ENCODE measurements around the gene GLDN. TPM values are rescaled to one million over a fixed set of nuclear protein-coding genes. Genes with fewer than 3 reads are reported as not detected.
A peak's percentile ranks its signal among the peaks of the same experiment; 100 is the strongest.

GLDN gene
- total and polyA plus RNA-seq, 10 of the 15 experiments (the other 5 are each of a cell fraction or from before 2014, with no cell fraction given) = 0.13 TPM; not detected in 9

- peaks cover 0 to 5% of the 10 kb centered on the region in 2 experiments for H3K27me3 ChIP-seq (replicated peaks in 1 of 2; ENCODE audit: control insufficient read depth in 2 of 2, insufficient read depth in 2 of 2, low read length in 1 of 2)
- H3K4me3 ChIP-seq = no peak overlapping the region
- H3K9me3 ChIP-seq (replicated peaks; ENCODE audit: control insufficient read depth, insufficient read depth, low read length) = no peaks in the 10 kb centered on the region
- H2AFZ ChIP-seq (ENCODE audit: control insufficient read depth, low read depth, low read length) = no peak overlapping the region
- POLR2A ChIA-PET = no interaction called here
- peak; percentile 65 for ATAC-seq
- RAD21 ChIA-PET (ENCODE audit: unreplicated experiment) = interaction anchor here (0.7 to 1.5 kb wide), 4 partner anchors 77 to 611 kb away, joined by 3 to 5 read pairs (median 3); no protein-coding TSS in a partner anchor
- no peak for FAIRE-seq
- WGBS (ENCODE audit: insufficient coverage, insufficient replicate concordance, low lambda C conversion rate, missing lambda C conversion rate) = 44% methylated on average over 2 of the region's 2 CpGs
- TF ChIP-seq RAD51 (IDR thresholded peaks at IDR 0.05) (no peak), SPI1 (IDR thresholded peaks at IDR 0.05; ENCODE audit: borderline replicate concordance, insufficient read depth, low read depth, low read length) (peak; percentile 55; the same call in 1 of the 2 replicates)
- DNase-seq (ENCODE audit: low read depth, low spot score) = peak; percentile 15
- H3K4me2 ChIP-seq (ENCODE audit: control insufficient read depth, insufficient read depth) = no peak overlapping the region
- CTCF ChIA-PET = interaction anchor here (0.7 to 8.2 kb wide), 6 partner anchors 17 to 531 kb away, joined by 4 to 43 read pairs (median 6); no protein-coding TSS in a partner anchor
- H3K4me1 ChIP-seq (ENCODE audit: control insufficient read depth, insufficient read depth, low read length) = no peaks in the 10 kb centered on the region
- intact Hi-C loops (cut with micrococcal nuclease; ENCODE audit: unreplicated experiment) (no loop called here), in situ Hi-C loops (cut with MboI) (no loop called here)
- no peaks in the 10 kb centered on the region for H3K79me2 ChIP-seq (ENCODE audit: control insufficient read depth, insufficient read depth, low read length)
- no peaks in the 10 kb centered on the region; the same call in 1 of the 2 replicates for H4K20me1 ChIP-seq (ENCODE audit: control insufficient read depth, insufficient read depth)
- no peaks in the 10 kb centered on the region for H3K36me3 ChIP-seq (ENCODE audit: control insufficient read depth in 2 of 2, insufficient read depth in 2 of 2, low read length in 1 of 2)
- H3K9ac ChIP-seq (ENCODE audit: control insufficient read depth, insufficient read depth, low read length) = no peak overlapping the region
- SMC1A ChIA-PET (ENCODE audit: uncharacterized antibody, unreplicated experiment) = interaction anchor here (6.2 kb wide), 1 partner anchor 21 kb away, joined by 31 read pairs; no protein-coding TSS in a partner anchor
- no peak overlapping the region for H3K27ac ChIP-seq (ENCODE audit: control insufficient read depth, insufficient read depth)
- BruUV-seq (replicated peaks) = no TSS peak
Observed at GRCh38 chr15:51303462-51303980, 37.9 kb upstream of the GLDN start.

GRCh38 chr15:51307325-51307724 lies 34.1 kb upstream of the GLDN start:
- H3K79me2 ChIP-seq (ENCODE audit: control insufficient read depth, insufficient read depth, low read length) = no peaks in the 10 kb centered on the region
- H3K27ac ChIP-seq (ENCODE audit: control insufficient read depth, insufficient read depth) = no peak overlapping the region
- SMC1A ChIA-PET (ENCODE audit: uncharacterized antibody, unreplicated experiment) = interaction anchor here (0.9 kb wide), 1 partner anchor 8 kb away, joined by 3 read pairs; no protein-coding TSS in a partner anchor
- DNase-seq (ENCODE audit: low read depth, low spot score) (no peak), ATAC-seq (no peak), FAIRE-seq (no peak)
- H3K9me3 ChIP-seq (replicated peaks; ENCODE audit: control insufficient read depth, insufficient read depth, low read length) = no peaks in the 10 kb centered on the region
- RAD21 ChIA-PET (ENCODE audit: unreplicated experiment) = no interaction called here
- no peaks in the 10 kb centered on the region for H3K4me1 ChIP-seq (ENCODE audit: control insufficient read depth, insufficient read depth, low read length)
- intact Hi-C loops (cut with micrococcal nuclease; ENCODE audit: unreplicated experiment) = no loop called here
- no peak overlapping the region for H3K4me2 ChIP-seq (ENCODE audit: control insufficient read depth, insufficient read depth)
- POLR2A ChIA-PET = no interaction called here
- 14% methylated on average over 3 of the region's 3 CpGs for WGBS (ENCODE audit: insufficient coverage, insufficient replicate concordance, low lambda C conversion rate, missing lambda C conversion rate)
- BruUV-seq (replicated peaks) = no TSS peak
- H4K20me1 ChIP-seq (ENCODE audit: control insufficient read depth, insufficient read depth) = no peaks in the 10 kb centered on the region; the same call in 1 of the 2 replicates
- no peak for TF ChIP-seq NFXL1 (IDR thresholded peaks at IDR 0.05; ENCODE audit: borderline replicate concordance)
- in situ Hi-C loops (cut with MboI) = no loop called here
- H3K4me3 ChIP-seq = no peak overlapping the region
- no peaks in the 10 kb centered on the region for H3K36me3 ChIP-seq (ENCODE audit: control insufficient read depth in 2 of 2, insufficient read depth in 2 of 2, low read length in 1 of 2)
- no peak overlapping the region for H3K9ac ChIP-seq (ENCODE audit: control insufficient read depth, insufficient read depth, low read length)
- CTCF ChIA-PET = interaction anchor here (0.6 to 1.2 kb wide), 2 partner anchors 24 to 25 kb away, joined by 3 to 4 read pairs; no protein-coding TSS in a partner anchor
- H3K27me3 ChIP-seq (replicated peaks in 1 of 2; ENCODE audit: control insufficient read depth in 2 of 2, insufficient read depth in 2 of 2, low read length in 1 of 2) = peaks cover 0 to 12% of the 10 kb centered on the region in 2 experiments
- no peak overlapping the region for H2AFZ ChIP-seq (ENCODE audit: control insufficient read depth, low read depth, low read length)
